Lower leg skin (tissue), 3 donors: ENCODE data around the gene A2ML1.

ENCODE experiments used
- CTCF ChIP-seq, 3 donors: fragments of 450-650 bp; IDR thresholded peaks; one replicate each; pipeline ENCODE4 v1.5.1; 2016; ENCODE audit warnings: antibody characterized with exemption in 3 of 3, mild to moderate bottlenecking in 3 of 3, moderate library complexity in 2 of 3
- POLR2A ChIP-seq, 2 donors: fragments of 450-650 bp; IDR thresholded peaks; one replicate each; pipeline ENCODE4 v1.6.1; 2016 to 2017; ENCODE audit warnings: antibody characterized with exemption in 2 of 2, mild to moderate bottlenecking in 1 of 2, moderate library complexity in 1 of 2

- TF ChIP-seq CTCF (IDR thresholded peaks at IDR 0.05) (no peak), POLR2A (IDR thresholded peaks at IDR 0.05) (no peak)
These were observed 74.7 kb downstream of the A2ML1 start for GRCh38 chr12:8897081-8897480.
